Measurements from ENCODE around the gene TUT7. TPM values are rescaled to one million over a fixed set of nuclear protein-coding genes. Genes with fewer than 3 reads are reported as not detected.

Gene TUT7
- total RNA-seq, 1 experiment from 2014 or later: 51.2 TPM

GRCh38 chr9:86354818-86355309 is 654 bp upstream of the TUT7 start:
- H3K79me2 ChIP-seq (ENCODE audit: low read length): peaks cover 43% of the 10 kb centered on the region
- peak; percentile 43 for DNase-seq
- H4K20me1 ChIP-seq (ENCODE audit: insufficient read depth, low read depth, low read length): no peaks in the 10 kb centered on the region; the same call in 1 of the 2 replicates
- H3K4me3 ChIP-seq (ENCODE audit: low read length): peak overlapping the region; percentile 94
- H3K4me1 ChIP-seq (ENCODE audit: low read length): peaks cover 43% of the 10 kb centered on the region
- H3K27ac ChIP-seq (ENCODE audit: low read length): no peak overlapping the region
- no peaks in the 10 kb centered on the region for H3K9me3 ChIP-seq (ENCODE audit: low read length)
- peak overlapping the region; percentile 81 for H2AFZ ChIP-seq (ENCODE audit: low read length)
- H3K9me2 ChIP-seq (replicated peaks; ENCODE audit: insufficient read depth, low read length): no peaks in the 10 kb centered on the region
- no peaks in the 10 kb centered on the region for H3K27me3 ChIP-seq (ENCODE audit: low read length)
- H3K9ac ChIP-seq (ENCODE audit: low read length): peak overlapping the region; percentile 68
- peak overlapping the region; percentile 87 for H3K4me2 ChIP-seq (ENCODE audit: low read depth, low read length, poor library complexity, severe bottlenecking)
- peaks cover 10% of the 10 kb centered on the region; the same call in 1 of the 2 replicates for H3K36me3 ChIP-seq (ENCODE audit: insufficient read depth, low read length)

DNA sequence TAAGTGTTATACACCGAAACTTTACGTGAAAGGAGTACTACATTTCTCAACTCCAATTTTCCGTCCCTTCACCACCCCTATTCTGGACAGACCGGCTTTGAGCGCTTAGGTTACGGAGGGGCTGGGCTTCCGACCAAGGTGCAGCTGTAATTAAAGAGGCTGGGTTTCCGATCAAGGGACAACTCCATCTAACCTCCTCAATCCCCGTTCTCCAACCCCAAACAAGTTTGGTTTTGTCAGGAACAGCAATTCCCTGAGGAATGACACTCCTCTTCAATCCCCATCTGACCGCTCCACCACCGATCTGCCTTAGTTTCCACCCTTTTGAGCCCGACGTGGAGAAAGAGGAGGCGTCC is 577 bp downstream of the TUT7 start:
- no peaks in the 10 kb centered on the region for H3K27me3 ChIP-seq (ENCODE audit: low read length)
- peak overlapping the region; percentile 69; the same call in 1 of the 2 replicates for H2AFZ ChIP-seq (ENCODE audit: low read length)
- H3K9ac ChIP-seq (ENCODE audit: low read length): peak overlapping the region; percentile 91
- H3K4me2 ChIP-seq (ENCODE audit: low read depth, low read length, poor library complexity, severe bottlenecking): peak overlapping the region; percentile 87
- DNase-seq: peak; percentile 72
- H3K4me3 ChIP-seq (ENCODE audit: low read length): peak overlapping the region; percentile 94
- peaks cover 53% of the 10 kb centered on the region for H3K4me1 ChIP-seq (ENCODE audit: low read length)
- peaks cover 55% of the 10 kb centered on the region for H3K79me2 ChIP-seq (ENCODE audit: low read length)
- no peaks in the 10 kb centered on the region for H3K9me2 ChIP-seq (replicated peaks; ENCODE audit: insufficient read depth, low read length)
- no peaks in the 10 kb centered on the region for H3K9me3 ChIP-seq (ENCODE audit: low read length)
- H4K20me1 ChIP-seq (ENCODE audit: insufficient read depth, low read depth, low read length): no peaks in the 10 kb centered on the region; the same call in 1 of the 2 replicates
- peak overlapping the region; percentile 91 for H3K27ac ChIP-seq (ENCODE audit: low read length)
- H3K36me3 ChIP-seq (ENCODE audit: insufficient read depth, low read length): peaks cover 10% of the 10 kb centered on the region; the same call in 1 of the 2 replicates

DNA sequence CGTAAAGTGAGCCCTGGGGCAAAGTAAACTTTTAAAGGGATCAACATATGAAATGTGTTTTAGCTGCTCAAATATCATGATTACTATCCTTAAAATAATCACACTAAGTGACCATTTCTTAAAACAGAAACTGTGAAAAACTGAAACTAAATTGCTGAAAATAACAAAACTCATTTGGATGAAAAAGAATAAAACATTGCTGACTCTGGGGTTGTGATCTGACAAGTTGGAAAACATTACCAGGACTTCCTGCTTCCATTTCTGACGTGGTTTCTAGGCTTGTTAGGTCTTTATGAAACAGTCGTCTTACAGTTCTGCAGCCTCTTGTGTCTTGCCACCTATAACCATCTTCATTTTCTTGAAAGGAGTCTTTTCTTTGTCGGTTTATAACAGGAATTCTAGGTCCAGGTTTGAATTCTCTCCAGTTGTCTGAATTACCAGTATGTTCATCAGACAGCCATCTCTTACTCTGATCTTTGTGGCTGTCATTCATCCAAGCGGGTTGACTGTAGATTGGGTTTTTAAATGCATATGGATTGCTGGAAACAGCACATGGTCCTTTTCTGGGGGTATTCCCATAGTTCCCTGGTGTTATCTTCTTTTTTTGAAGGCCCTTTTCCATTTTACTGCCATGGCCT is 1.7 kb downstream of the TUT7 start:
- Histone ChIP-seq H3K4me2 (ENCODE audit: low read depth, low read length, poor library complexity, severe bottlenecking) (peak overlapping the region; percentile 87), H3K9me3 (ENCODE audit: low read length) (no peaks in the 10 kb centered on the region), H3K9me2 (replicated peaks; ENCODE audit: insufficient read depth, low read length) (no peaks in the 10 kb centered on the region), H3K36me3 (ENCODE audit: insufficient read depth, low read length) (peaks cover 13% of the 10 kb centered on the region; the same call in 1 of the 2 replicates), H3K4me1 (ENCODE audit: low read length) (peaks cover 64% of the 10 kb centered on the region), H3K27me3 (ENCODE audit: low read length) (no peaks in the 10 kb centered on the region), H3K79me2 (ENCODE audit: low read length) (peaks cover 66% of the 10 kb centered on the region), H3K9ac (ENCODE audit: low read length) (peak overlapping the region; percentile 91), H2AFZ (ENCODE audit: low read length) (no peak overlapping the region), H3K27ac (ENCODE audit: low read length) (peak overlapping the region; percentile 91), H4K20me1 (ENCODE audit: insufficient read depth, low read depth, low read length) (no peaks in the 10 kb centered on the region; the same call in 1 of the 2 replicates), H3K4me3 (ENCODE audit: low read length) (peak overlapping the region; percentile 94)
- peak; percentile 49 for DNase-seq

DNA sequence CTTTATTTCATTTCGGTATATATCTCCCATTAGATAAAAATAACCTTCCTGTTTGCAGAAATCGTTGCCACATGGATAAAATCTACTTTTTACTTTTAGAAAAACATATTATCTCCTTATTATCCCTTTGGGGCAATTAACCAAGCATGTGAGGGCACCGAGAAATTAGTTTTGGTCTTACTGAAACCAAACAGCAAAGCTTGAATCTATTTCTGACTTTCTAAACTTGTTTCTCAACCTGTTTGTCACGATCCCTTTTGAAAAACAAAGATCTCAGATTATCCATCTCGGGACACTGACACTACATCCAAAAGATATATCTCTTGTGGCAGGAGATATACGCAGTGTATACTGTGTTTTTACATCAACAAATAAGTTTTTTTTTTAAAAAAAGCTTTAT is 2.3 kb downstream of the TUT7 start:
- H2AFZ ChIP-seq (ENCODE audit: low read length): no peak overlapping the region
- no peaks in the 10 kb centered on the region for H3K9me3 ChIP-seq (ENCODE audit: low read length)
- peaks cover 13% of the 10 kb centered on the region; the same call in 1 of the 2 replicates for H3K36me3 ChIP-seq (ENCODE audit: insufficient read depth, low read length)
- DNase-seq: no peak
- peaks cover 73% of the 10 kb centered on the region for H3K79me2 ChIP-seq (ENCODE audit: low read length)
- peak overlapping the region; percentile 91 for H3K27ac ChIP-seq (ENCODE audit: low read length)
- H3K4me1 ChIP-seq (ENCODE audit: low read length): peaks cover 69% of the 10 kb centered on the region
- H3K9ac ChIP-seq (ENCODE audit: low read length): peak overlapping the region; percentile 91
- H3K4me2 ChIP-seq (ENCODE audit: low read depth, low read length, poor library complexity, severe bottlenecking): peak overlapping the region; percentile 87
- no peaks in the 10 kb centered on the region for H3K27me3 ChIP-seq (ENCODE audit: low read length)
- no peaks in the 10 kb centered on the region for H3K9me2 ChIP-seq (replicated peaks; ENCODE audit: insufficient read depth, low read length)
- H4K20me1 ChIP-seq (ENCODE audit: insufficient read depth, low read depth, low read length): no peaks in the 10 kb centered on the region; the same call in 1 of the 2 replicates
- H3K4me3 ChIP-seq (ENCODE audit: low read length): peak overlapping the region; percentile 94

GRCh38 chr9:86350006-86350760 is 4.0 kb downstream of the TUT7 start:
- no peaks in the 10 kb centered on the region for H3K27me3 ChIP-seq (ENCODE audit: low read length)
- no peak overlapping the region for H2AFZ ChIP-seq (ENCODE audit: low read length)
- H3K79me2 ChIP-seq (ENCODE audit: low read length): peaks cover 88% of the 10 kb centered on the region
- peak overlapping the region; percentile 87 for H3K4me2 ChIP-seq (ENCODE audit: low read depth, low read length, poor library complexity, severe bottlenecking)
- peaks cover 24% of the 10 kb centered on the region; the same call in 1 of the 2 replicates for H3K36me3 ChIP-seq (ENCODE audit: insufficient read depth, low read length)
- peak; percentile 91 for DNase-seq
- no peaks in the 10 kb centered on the region for H3K9me3 ChIP-seq (ENCODE audit: low read length)
- H3K4me3 ChIP-seq (ENCODE audit: low read length): peak overlapping the region; percentile 45
- H3K4me1 ChIP-seq (ENCODE audit: low read length): peaks cover 66% of the 10 kb centered on the region
- peak overlapping the region; percentile 47 for H3K9ac ChIP-seq (ENCODE audit: low read length)
- no peaks in the 10 kb centered on the region; the same call in 1 of the 2 replicates for H4K20me1 ChIP-seq (ENCODE audit: insufficient read depth, low read depth, low read length)
- H3K27ac ChIP-seq (ENCODE audit: low read length): peak overlapping the region; percentile 91
- H3K9me2 ChIP-seq (replicated peaks; ENCODE audit: insufficient read depth, low read length): no peaks in the 10 kb centered on the region

GRCh38 chr9:86349271-86349670 is 4.9 kb downstream of the TUT7 start:
- Histone ChIP-seq H3K4me2 (ENCODE audit: low read depth, low read length, poor library complexity, severe bottlenecking) (peak overlapping the region; percentile 87), H3K27ac (ENCODE audit: low read length) (peak overlapping the region; percentile 91), H3K4me1 (ENCODE audit: low read length) (peaks cover 61% of the 10 kb centered on the region), H3K36me3 (ENCODE audit: insufficient read depth, low read length) (peaks cover 33% of the 10 kb centered on the region), H3K9ac (ENCODE audit: low read length) (peak overlapping the region; percentile 47), H3K4me3 (ENCODE audit: low read length) (peak overlapping the region; percentile 45), H3K9me2 (replicated peaks; ENCODE audit: insufficient read depth, low read length) (no peaks in the 10 kb centered on the region), H2AFZ (ENCODE audit: low read length) (no peak overlapping the region), H3K27me3 (ENCODE audit: low read length) (no peaks in the 10 kb centered on the region), H3K9me3 (ENCODE audit: low read length) (no peaks in the 10 kb centered on the region), H3K79me2 (ENCODE audit: low read length) (peaks cover 95% of the 10 kb centered on the region), H4K20me1 (ENCODE audit: insufficient read depth, low read depth, low read length) (no peaks in the 10 kb centered on the region; the same call in 1 of the 2 replicates)
- DNase-seq: no peak

- Histone ChIP-seq H3K4me1 (ENCODE audit: low read length) (peaks cover 68% of the 10 kb centered on the region), H3K27ac (ENCODE audit: low read length) (no peak overlapping the region), H3K9ac (ENCODE audit: low read length) (0 out of 2 replicates have a peak overlapping the region, but pooled peaks have one; percentile 1), H2AFZ (ENCODE audit: low read length) (no peak overlapping the region), H3K4me3 (ENCODE audit: low read length) (no peak overlapping the region), H3K36me3 (ENCODE audit: insufficient read depth, low read length) (peaks cover 40% of the 10 kb centered on the region), H3K79me2 (ENCODE audit: low read length) (peaks cover 90% of the 10 kb centered on the region), H3K9me3 (ENCODE audit: low read length) (no peaks in the 10 kb centered on the region), H3K27me3 (ENCODE audit: low read length) (no peaks in the 10 kb centered on the region), H3K9me2 (replicated peaks; ENCODE audit: insufficient read depth, low read length) (no peaks in the 10 kb centered on the region), H3K4me2 (ENCODE audit: low read depth, low read length, poor library complexity, severe bottlenecking) (peak overlapping the region; percentile 16), H4K20me1 (ENCODE audit: insufficient read depth, low read depth, low read length) (no peaks in the 10 kb centered on the region)
- peak; percentile 37 for DNase-seq
Measured at GRCh38 chr9:86347991-86348390, 6.2 kb downstream of the TUT7 start.

DNA sequence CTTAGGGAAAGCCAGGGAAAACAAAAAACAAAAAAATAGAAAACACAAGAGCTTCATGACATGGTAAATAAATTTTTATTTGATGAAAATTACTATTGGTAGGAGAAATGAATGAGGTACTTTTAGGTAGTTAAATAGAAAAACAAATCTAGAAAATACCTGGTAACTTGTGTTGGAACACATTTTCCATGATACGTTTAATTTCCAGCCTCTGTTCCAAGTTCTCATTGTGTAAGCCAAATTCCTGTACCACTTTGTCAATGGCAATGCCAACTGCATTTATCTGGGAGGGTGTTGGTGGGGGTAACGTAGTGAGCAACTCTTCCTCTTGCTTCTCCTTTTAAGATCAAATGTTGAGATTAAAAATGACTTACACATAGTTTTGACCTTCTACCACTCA is 9.4 kb downstream of the TUT7 start:
- Histone ChIP-seq H3K79me2 (ENCODE audit: low read length) (peaks cover 88% of the 10 kb centered on the region), H3K27me3 (ENCODE audit: low read length) (no peaks in the 10 kb centered on the region), H3K4me3 (ENCODE audit: low read length) (no peak overlapping the region), H3K9me2 (replicated peaks; ENCODE audit: insufficient read depth, low read length) (no peaks in the 10 kb centered on the region), H3K9ac (ENCODE audit: low read length) (no peak overlapping the region), H3K9me3 (ENCODE audit: low read length) (no peaks in the 10 kb centered on the region), H3K4me1 (ENCODE audit: low read length) (peaks cover 70% of the 10 kb centered on the region), H3K4me2 (ENCODE audit: low read depth, low read length, poor library complexity, severe bottlenecking) (no peak overlapping the region), H3K27ac (ENCODE audit: low read length) (no peak overlapping the region), H3K36me3 (ENCODE audit: insufficient read depth, low read length) (peaks cover 59% of the 10 kb centered on the region), H4K20me1 (ENCODE audit: insufficient read depth, low read depth, low read length) (no peaks in the 10 kb centered on the region), H2AFZ (ENCODE audit: low read length) (no peak overlapping the region)
- no peak for DNase-seq

All from Karpas-422 (cell line).